Right cardiac atrium (tissue), 5 donors: ENCODE measurements around the gene KCNK4. TPM values are rescaled to one million over a fixed set of nuclear protein-coding genes. Genes with fewer than 3 reads are reported as not detected.
"Not testable (repeated sequence)": the region's sequence is repeated elsewhere in the genome, so short reads cannot be mapped to it uniquely, and the experiment has no call there.

ENCODE experiments used
- ATAC-seq, 2 donors: fragments of 200-7000 bp; cut with Tn5 transposase; one replicate each; pipeline versions ENCODE4 v1.8.0 to v1.9.1; 2020; ENCODE audit warnings: moderate library complexity in 2 of 2, mild to moderate bottlenecking in 1 of 2
- DNase-seq, 3 donors: peaks; one replicate each; pipeline ENCODE4 v3.0.0-alpha.2; 2020
- H3K27ac ChIP-seq: one replicate; pipeline ENCODE4 v1.5.1; 2013; ENCODE audit warnings: mild to moderate bottlenecking, low read length, control low read depth, moderate library complexity
- H3K27me3 ChIP-seq: one replicate; pipeline ENCODE4 v1.6.1; 2013; ENCODE audit not compliant: control insufficient read depth, insufficient read depth
- H3K4me1 ChIP-seq: one replicate; pipeline ENCODE4 v1.6.1; 2013; ENCODE audit warnings: low read length; ENCODE audit not compliant: control insufficient read depth, insufficient read depth
- H3K4me3 ChIP-seq: one replicate; pipeline ENCODE4 v1.5.1; 2013; ENCODE audit warnings: low read length, control low read depth
- H3K9me3 ChIP-seq: one replicate; pipeline ENCODE4 v1.6.1; 2013; ENCODE audit warnings: low read length; ENCODE audit not compliant: control insufficient read depth
- WGBS: extraction: QIAGEN DNeasy Blood & Tissue Kit; methylation state at CpG from one replicate; pipeline ENCODE4 v1.1.7; 2013; 5-methylcytosine and 5-hydroxymethylcytosine counted together
- intact Hi-C, 4 donors: fragments of 100-400 bp; cut with DNase I; formaldehyde crosslinking; loops; one replicate each; pipeline versions ENCODE4 v1.11.0 to v1.14.0; 2022 to 2023
- polyA plus RNA-seq: library from polyadenylated mRNA; stranded (reverse); fragments of 200-250 nt; gene quantifications from one replicate; pipeline ENCODE4 v1.2.3, GENCODE V29; 2013
- total RNA-seq, 4 donors: library from RNA; stranded (reverse); fragmentation: NEBNext Ultra II Directional; extraction: Animal tissue kit (Norgen Biotek cat#: 25700); gene quantifications; one replicate each; pipeline ENCODE4 v1.2.1, GENCODE V29; 2021
- donor health status: healthy with polysubstance abuse.
- donor health status: DM: no; HTN: yes; CAD: no.
- donor health status: DM: no; HTN: no; CAD: no.
- donor health status: DM: no; HTN: yes; CAD: no; lungs with severe emphysema.
- donor health status: DM: yes; HTN: yes; CAD: no.

Gene KCNK4
- total and polyA plus RNA-seq, 5 donors, result 0.05 TPM; not detected in 4

DNA sequence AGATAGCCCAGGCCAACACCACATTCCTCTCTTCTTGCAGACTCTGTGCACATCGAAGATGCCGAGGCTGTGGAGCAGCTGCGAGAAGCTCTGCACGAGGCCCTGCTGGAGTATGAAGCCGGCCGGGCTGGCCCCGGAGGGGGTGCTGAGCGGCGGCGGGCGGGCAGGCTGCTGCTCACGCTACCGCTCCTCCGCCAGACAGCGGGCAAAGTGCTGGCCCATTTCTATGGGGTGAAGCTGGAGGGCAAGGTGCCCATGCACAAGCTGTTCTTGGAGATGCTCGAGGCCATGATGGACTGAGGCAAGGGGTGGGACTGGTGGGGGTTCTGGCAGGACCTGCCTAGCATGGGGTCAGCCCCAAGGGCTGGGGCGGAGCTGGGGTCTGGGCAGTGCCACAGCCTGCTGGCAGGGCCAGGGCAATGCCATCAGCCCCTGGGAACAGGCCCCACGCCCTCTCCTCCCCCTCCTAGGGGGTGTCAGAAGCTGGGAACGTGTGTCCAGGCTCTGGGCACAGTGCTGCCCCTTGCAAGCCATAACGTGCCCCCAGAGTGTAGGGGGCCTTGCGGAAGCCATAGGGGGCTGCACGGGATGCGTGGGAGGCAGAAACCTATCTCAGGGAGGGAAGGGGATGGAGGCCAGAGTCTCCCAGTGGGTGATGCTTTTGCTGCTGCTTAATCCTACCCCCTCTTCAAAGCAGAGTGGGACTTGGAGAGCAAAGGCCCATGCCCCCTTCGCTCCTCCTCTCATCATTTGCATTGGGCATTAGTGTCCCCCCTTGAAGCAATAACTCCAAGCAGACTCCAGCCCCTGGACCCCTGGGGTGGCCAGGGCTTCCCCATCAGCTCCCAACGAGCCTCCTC is 24.8 kb downstream of the KCNK4 start:
- H3K9me3 ChIP-seq, H3K27me3 ChIP-seq, ATAC-seq, H3K27ac ChIP-seq, intact Hi-C loops, DNase-seq, H3K4me1 ChIP-seq, H3K4me3 ChIP-seq: not testable (repeated sequence)
- WGBS, result 71% methylated on average over 25 of the region's 25 CpGs

DNA sequence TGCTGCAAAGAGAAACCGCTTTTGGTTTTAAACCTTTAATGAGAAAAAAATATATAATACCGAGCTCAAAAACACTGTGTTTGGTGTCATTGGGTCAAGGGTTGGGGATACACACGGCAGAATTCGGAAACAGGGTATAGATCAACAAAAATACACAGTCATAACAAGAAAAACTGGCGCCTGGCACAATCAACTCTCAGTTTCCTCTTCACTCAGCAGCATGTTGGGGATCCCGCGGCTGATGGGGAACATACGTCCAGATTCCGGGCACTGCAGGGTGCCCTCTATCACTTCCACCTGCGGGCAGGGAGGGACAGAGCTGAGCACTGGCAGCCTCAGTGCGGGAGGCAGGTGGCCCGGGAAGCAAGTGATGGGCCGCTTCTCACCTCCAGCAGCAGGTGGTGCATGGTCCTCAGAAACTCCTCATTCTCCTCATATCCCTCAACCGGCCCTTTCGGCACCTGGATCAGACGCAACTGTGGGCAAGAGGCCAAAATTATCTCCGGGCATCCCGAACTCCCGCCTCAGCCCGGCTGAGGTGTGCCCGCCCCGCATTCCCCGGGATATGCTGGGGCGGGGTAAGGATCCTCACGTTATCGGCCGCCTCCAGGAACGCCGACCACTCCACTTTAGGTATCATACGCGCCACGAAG is 25.7 kb downstream of the KCNK4 start:
- Histone ChIP-seq H3K4me3 (peak overlapping the region; percentile 82), H3K4me1 (no peaks in the 10 kb centered on the region), H3K27me3 (no peaks in the 10 kb centered on the region), H3K27ac (peak overlapping the region; percentile 98), H3K9me3 (no peaks in the 10 kb centered on the region)
- WGBS, result 8% methylated on average over 32 of the region's 32 CpGs
- intact Hi-C loops, result no loop called here
- no peak for ATAC-seq
- no peak for DNase-seq

- ATAC-seq, result peak; percentile 85 to 86
These were observed 26.3 kb downstream of the KCNK4 start, which contains the start of gene TRMT112 for GRCh38 chr11:64317325-64317960. TRMT112 (minus strand) TSS chr11:64317559; CDS start chr11:64317526, 33 bp downstream.

GRCh38 chr11:64317961-64318765 is 27.1 kb downstream of the KCNK4 start, which contains the start of gene PRDX5:
PRDX5 (plus strand) TSS chr11:64318121; CDS start chr11:64318216, 95 bp downstream.
- intact Hi-C loops, result no loop called here
- peak within 1 kb of the TSS; percentile 98 for H3K27ac ChIP-seq
- H3K4me1 ChIP-seq, result no peaks in the 10 kb centered on the region
- WGBS, result under 1% methylated on average over 61 of the region's 61 CpGs
- peak; percentile 98 to 99 (median 99) for DNase-seq
- H3K27me3 ChIP-seq, result no peaks in the 10 kb centered on the region
- ATAC-seq, result peak; percentile 92
- peak within 1 kb of the TSS; percentile 82 for H3K4me3 ChIP-seq
- no peaks in the 10 kb centered on the region for H3K9me3 ChIP-seq

More at GRCh38 chr11:64317325-64317960, 26.3 kb downstream of the KCNK4 start, which contains the start of gene TRMT112:
- Histone ChIP-seq H3K9me3 (no peaks in the 10 kb centered on the region), H3K27ac (peak within 1 kb of the TSS; percentile 98), H3K4me1 (no peaks in the 10 kb centered on the region), H3K27me3 (no peaks in the 10 kb centered on the region), H3K4me3 (peak within 1 kb of the TSS; percentile 82)
- intact Hi-C loops, result no loop called here
- peak; percentile 96 to 97 (median 96) for DNase-seq
- under 1% methylated on average over 43 of the region's 43 CpGs for WGBS

- DNase-seq (peak in 1 of 3 donors; percentile 68), ATAC-seq (no peak)
- Histone ChIP-seq H3K9me3 (no peaks in the 10 kb centered on the region), H3K27ac (peak overlapping the region; percentile 28), H3K4me1 (no peaks in the 10 kb centered on the region), H3K27me3 (no peaks in the 10 kb centered on the region), H3K4me3 (peak overlapping the region; percentile 82)
- intact Hi-C loops, result no loop called here
- WGBS, result 24% methylated on average over 19 of the region's 19 CpGs
These were observed 28.0 kb downstream of the KCNK4 start for GRCh38 chr11:64318766-64319761.

GRCh38 chr11:64320556-64320955 is 29.5 kb downstream of the KCNK4 start:
- WGBS, result 95% methylated on average over 7 of the region's 7 CpGs
- no peak for ATAC-seq
- no peak overlapping the region for H3K27ac ChIP-seq

DNA sequence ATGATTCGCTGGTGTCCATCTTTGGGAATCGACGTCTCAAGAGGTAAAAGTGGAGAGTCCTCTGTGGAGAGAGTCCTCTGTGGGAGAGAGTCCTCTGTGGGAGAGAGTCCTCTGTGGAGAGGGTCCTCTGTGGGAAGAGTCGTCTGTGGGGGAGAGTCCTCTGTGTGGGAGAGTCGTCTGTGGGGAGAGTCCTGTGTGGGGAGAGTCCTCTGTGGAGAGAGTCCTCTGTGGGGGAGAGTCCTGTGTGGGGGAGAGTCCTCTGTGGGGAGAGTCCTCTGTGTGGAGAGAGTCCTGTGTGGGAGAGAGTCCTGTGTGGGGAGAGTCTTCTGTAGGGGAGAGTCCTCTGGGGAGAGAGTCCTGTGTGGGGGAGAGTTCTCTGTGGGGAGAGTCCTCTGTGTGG is 29.9 kb downstream of the KCNK4 start:
- Histone ChIP-seq H3K9me3 (no peaks in the 10 kb centered on the region), H3K27me3 (no peaks in the 10 kb centered on the region), H3K4me3 (no peak overlapping the region), H3K4me1 (no peaks in the 10 kb centered on the region), H3K27ac (no peak overlapping the region)
- 82% methylated on average over 5 of the region's 5 CpGs for WGBS
- peak in 1 of 3 donors; percentile 13 for DNase-seq
- intact Hi-C loops, result no loop called here
- ATAC-seq, result no peak

More at GRCh38 chr11:64320556-64320955, 29.5 kb downstream of the KCNK4 start:
- peak in 2 of 3 donors; percentile 28 to 31 for DNase-seq
- Histone ChIP-seq H3K9me3 (no peaks in the 10 kb centered on the region), H3K27me3 (no peaks in the 10 kb centered on the region), H3K4me3 (no peak overlapping the region), H3K4me1 (no peaks in the 10 kb centered on the region)
- intact Hi-C loops, result no loop called here

- ATAC-seq, result no peak
- intact Hi-C loops, result no loop called here
- no peak overlapping the region for H3K27ac ChIP-seq
These were observed 30.4 kb downstream of the KCNK4 start for GRCh38 chr11:64321533-64321932.

DNA sequence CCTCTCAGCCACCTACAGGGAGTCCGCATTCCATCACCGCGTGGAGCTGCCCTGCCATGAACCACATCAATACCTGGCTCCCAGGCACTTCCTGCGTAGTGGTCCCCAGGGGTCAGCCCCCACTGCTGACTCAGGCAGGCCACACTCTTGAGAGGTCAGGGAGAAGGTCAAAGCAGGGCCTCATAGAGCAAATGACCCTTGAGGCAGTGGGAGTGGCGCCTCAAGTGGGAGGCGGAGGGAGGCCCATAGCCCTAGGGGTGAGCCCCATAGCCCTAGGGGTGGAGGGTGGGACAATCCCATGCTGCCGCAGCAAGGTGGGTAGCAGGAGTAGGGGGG is 31.8 kb downstream of the KCNK4 start:
- no peak for DNase-seq
- Histone ChIP-seq H3K9me3 (no peaks in the 10 kb centered on the region), H3K27me3 (no peaks in the 10 kb centered on the region), H3K4me1 (no peaks in the 10 kb centered on the region), H3K4me3 (no peak overlapping the region), H3K27ac (no peak overlapping the region)
- ATAC-seq, result no peak
- 81% methylated on average over 7 of the region's 7 CpGs for WGBS
- intact Hi-C loops, result no loop called here

More at GRCh38 chr11:64321533-64321932, 30.4 kb downstream of the KCNK4 start:
- 91% methylated on average over 5 of the region's 5 CpGs for WGBS
- DNase-seq, result peak in 2 of 3 donors; percentile 14 to 18
- Histone ChIP-seq H3K9me3 (no peaks in the 10 kb centered on the region), H3K4me3 (no peak overlapping the region), H3K27me3 (no peaks in the 10 kb centered on the region), H3K4me1 (no peaks in the 10 kb centered on the region)
